Naive B cell (primary cell): ENCODE results near the gene ARAP1. TPM values are rescaled to one million over a fixed set of nuclear protein-coding genes. Genes with fewer than 3 reads are reported as not detected.

ENCODE experiments used
- ATAC-seq, 2 donors: fragments of 150-1000 bp; cut with Tn5 transposase; 2 replicates each; pipeline ENCODE4 v1.10.0; 2021; ENCODE audit warnings: low read depth in 2 of 2, mild to moderate bottlenecking in 2 of 2, moderate library complexity in 2 of 2
- DNase-seq: peaks from one replicate; pipeline ENCODE4 v3.0.0; 2022
- H3K27ac Mint-ChIP-seq, 6 donors: one replicate each; pipeline ENCODE4 v1.8.0; 2020 to 2022; ENCODE audit warnings: mild to moderate bottlenecking in 6 of 6, mixed read lengths in 6 of 6, moderate library complexity in 5 of 6, inconsistent platforms in 2 of 6
- H3K27me3 Mint-ChIP-seq, 3 donors: one replicate each; pipeline ENCODE4 v1.8.0; 2021 to 2022; ENCODE audit warnings: mixed read lengths in 3 of 3, mild to moderate bottlenecking in 1 of 3
- H3K36me3 Mint-ChIP-seq, 2 donors: one replicate each; pipeline ENCODE4 v1.8.0; 2020 to 2022; ENCODE audit warnings: mixed read lengths in 2 of 2, inconsistent platforms in 1 of 2, mild to moderate bottlenecking in 1 of 2
- H3K4me1 Mint-ChIP-seq, 3 donors: one replicate each; pipeline ENCODE4 v1.8.0; 2020 to 2022; ENCODE audit warnings: mixed read lengths in 3 of 3, inconsistent platforms in 1 of 3, mild to moderate bottlenecking in 1 of 3, moderate library complexity in 1 of 3
- H3K4me3 Mint-ChIP-seq, 8 donors: one replicate each; pipeline ENCODE4 v1.8.0; 2020 to 2022; ENCODE audit warnings: mild to moderate bottlenecking in 8 of 8, mixed read lengths in 8 of 8, moderate library complexity in 8 of 8, inconsistent platforms in 2 of 8
- H3K9me3 Mint-ChIP-seq, 7 donors: one replicate each; pipeline ENCODE4 v1.8.0; 2020 to 2022; ENCODE audit warnings: mixed read lengths in 7 of 7, mild to moderate bottlenecking in 5 of 7, inconsistent platforms in 2 of 7, moderate library complexity in 1 of 7
- polyA plus RNA-seq, 6 donors: library from polyadenylated mRNA; unstranded; fragments of 300-500 nt; fragmentation: Illumina TruSeq; gene quantifications; one replicate each; pipeline ENCODE4 v1.2.3, GENCODE V29; 2021; ENCODE audit warnings: low read depth in 6 of 6

The ARAP1 gene
- polyA plus RNA-seq, 6 donors from 2014 or later = 3.3 to 30.2 (median 14.0) TPM

- no peaks in the 10 kb centered on the region for H3K27me3 Mint-ChIP-seq
- DNase-seq = no peak
Measured at GRCh38 chr11:72741429-72741833, 10.8 kb downstream of the ARAP1 start.

DNA sequence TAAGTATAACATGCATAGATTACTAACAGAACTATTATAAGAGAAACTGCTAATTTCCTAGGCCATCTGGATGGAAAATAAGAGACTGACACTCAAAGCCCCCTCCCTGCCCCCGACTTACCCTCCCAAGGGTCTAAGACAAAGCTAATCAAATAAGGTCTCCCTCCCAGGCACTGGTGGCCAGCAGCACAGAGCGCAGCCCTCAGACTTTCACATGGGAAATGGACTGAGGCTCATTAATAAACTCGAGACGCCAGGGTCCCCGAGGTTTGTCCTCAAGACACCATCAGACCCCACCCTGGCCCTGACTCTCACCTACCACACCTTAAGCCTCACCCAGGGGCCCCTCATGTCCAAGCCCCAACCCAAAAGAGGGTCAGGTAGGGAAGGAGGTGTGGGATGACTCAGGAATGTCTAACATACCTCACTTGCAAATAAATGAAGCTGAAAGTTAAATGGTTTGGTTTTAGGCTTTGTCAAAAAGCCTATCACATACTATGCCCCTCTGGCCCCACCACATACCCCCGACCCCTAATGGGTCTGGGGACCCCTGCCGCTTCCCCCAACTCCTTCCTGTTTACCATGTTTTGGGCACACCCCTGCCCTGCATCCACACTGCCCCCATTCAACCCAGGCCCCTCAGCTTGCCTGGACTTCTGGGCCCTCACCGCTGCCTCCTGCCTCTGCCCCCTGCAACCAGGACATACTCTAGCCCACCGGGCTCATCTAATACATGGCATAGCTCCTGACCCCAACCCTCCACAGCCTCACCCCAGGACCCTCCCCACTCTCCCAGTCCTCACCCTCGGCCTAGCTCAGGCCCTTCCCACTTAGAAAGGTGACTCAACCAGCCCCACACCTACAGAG, 11.4 kb downstream of the ARAP1 start:
- Mint-ChIP-seq H3K27me3 (no peaks in the 10 kb centered on the region), H3K4me1 (peaks cover 80 to 99% (median 89%) of the 10 kb centered on the region in 3 donors), H3K9me3 (no peaks in the 10 kb centered on the region), H3K27ac (peak overlapping the region; percentile 96 to 100 (median 100)), H3K4me3 (peak overlapping the region; percentile 74 to 95 (median 85)), H3K36me3 (no peaks in the 10 kb centered on the region)
- ATAC-seq (no peak), DNase-seq (no peak)

More at GRCh38 chr11:72741429-72741833, 10.8 kb downstream of the ARAP1 start:
- Mint-ChIP-seq H3K36me3 (no peaks in the 10 kb centered on the region), H3K4me3 (peak overlapping the region; percentile 74 to 95 (median 85)), H3K4me1 (peaks cover 77 to 99% (median 90%) of the 10 kb centered on the region in 3 donors), H3K9me3 (no peaks in the 10 kb centered on the region), H3K27ac (peak overlapping the region; percentile 96 to 100 (median 100))
- ATAC-seq = no peak

DNA sequence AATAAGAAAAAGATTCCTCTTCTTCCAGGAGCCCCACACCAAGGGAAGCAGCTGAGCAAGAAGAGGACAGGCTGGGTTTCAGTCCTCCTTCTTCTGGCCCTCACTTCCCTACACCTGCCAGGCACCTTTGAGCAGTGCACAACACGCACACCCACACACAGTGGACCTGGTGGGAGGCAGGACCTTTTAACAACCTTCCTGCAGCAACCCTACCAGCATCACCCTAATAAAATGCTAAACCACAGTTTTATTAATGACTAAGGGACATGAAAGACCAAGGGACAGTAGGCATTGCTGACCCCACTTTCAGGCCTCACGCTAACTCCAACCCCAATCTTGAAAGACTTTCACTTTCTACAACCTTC, 12.2 kb downstream of the ARAP1 start:
- no peaks in the 10 kb centered on the region for H3K27me3 Mint-ChIP-seq
- H3K27ac Mint-ChIP-seq = peak overlapping the region; percentile 99 to 100 (median 100)

GRCh38 chr11:72739240-72740059, 12.8 kb downstream of the ARAP1 start:
- peak overlapping the region; percentile 99 to 100 (median 100) for H3K27ac Mint-ChIP-seq
- no peak for DNase-seq
- no peaks in the 10 kb centered on the region for H3K36me3 Mint-ChIP-seq
- peak overlapping the region; percentile 65 to 95 (median 92) for H3K4me3 Mint-ChIP-seq
- no peak for ATAC-seq
- peaks cover 76 to 94% (median 86%) of the 10 kb centered on the region in 3 donors for H3K4me1 Mint-ChIP-seq
- H3K27me3 Mint-ChIP-seq = no peaks in the 10 kb centered on the region
- no peaks in the 10 kb centered on the region for H3K9me3 Mint-ChIP-seq

More for the DNA sequence above, 12.2 kb downstream of the ARAP1 start:
- H3K4me3 Mint-ChIP-seq = peak overlapping the region; percentile 65 to 95 (median 88)
- ATAC-seq (no peak), DNase-seq (no peak)
- peaks cover 80 to 95% (median 89%) of the 10 kb centered on the region in 3 donors for H3K4me1 Mint-ChIP-seq
- H3K36me3 Mint-ChIP-seq = no peaks in the 10 kb centered on the region
- H3K9me3 Mint-ChIP-seq = no peaks in the 10 kb centered on the region

- no peaks in the 10 kb centered on the region for H3K27me3 Mint-ChIP-seq
- no peaks in the 10 kb centered on the region for H3K36me3 Mint-ChIP-seq
- peak overlapping the region; percentile 99 to 100 (median 100) for H3K27ac Mint-ChIP-seq
- ATAC-seq = peak; percentile 65 to 66
- peak; percentile 90 for DNase-seq
- no peaks in the 10 kb centered on the region for H3K9me3 Mint-ChIP-seq
- H3K4me3 Mint-ChIP-seq = peak overlapping the region; percentile 65 to 95 (median 92)
- H3K4me1 Mint-ChIP-seq = peaks cover 69 to 91% (median 85%) of the 10 kb centered on the region in 3 donors
Measured at GRCh38 chr11:72738199-72739141, 13.7 kb downstream of the ARAP1 start.

DNA sequence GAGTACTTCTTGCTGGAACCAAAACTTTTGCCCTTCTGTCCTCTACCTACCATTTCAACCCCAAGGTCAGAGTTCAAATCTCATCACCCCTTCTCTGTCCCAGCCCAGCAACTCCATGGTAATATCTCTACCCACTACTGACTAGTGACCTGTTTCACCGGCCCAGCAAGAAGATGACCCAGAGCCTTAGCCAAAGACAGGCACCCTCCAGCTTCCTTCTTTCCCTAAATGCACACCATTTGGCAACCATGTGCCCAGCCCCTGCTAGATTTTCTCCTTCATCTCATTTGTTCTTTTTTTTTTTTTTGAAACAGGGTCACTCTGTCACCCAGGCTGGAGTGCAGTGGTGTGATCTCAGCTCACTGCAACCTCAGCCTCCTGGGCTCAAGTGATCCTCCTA, 14.9 kb downstream of the ARAP1 start:
- H3K4me1 Mint-ChIP-seq = peaks cover 71 to 91% (median 85%) of the 10 kb centered on the region in 3 donors
- peak overlapping the region; percentile 65 to 95 (median 92) for H3K4me3 Mint-ChIP-seq
- H3K36me3 Mint-ChIP-seq = peaks cover 0 to 5% of the 10 kb centered on the region in 2 donors
- H3K9me3 Mint-ChIP-seq = no peaks in the 10 kb centered on the region
- H3K27me3 Mint-ChIP-seq = no peaks in the 10 kb centered on the region
- peak overlapping the region; percentile 99 to 100 (median 100) for H3K27ac Mint-ChIP-seq
- ATAC-seq (no peak), DNase-seq (no peak)

DNA sequence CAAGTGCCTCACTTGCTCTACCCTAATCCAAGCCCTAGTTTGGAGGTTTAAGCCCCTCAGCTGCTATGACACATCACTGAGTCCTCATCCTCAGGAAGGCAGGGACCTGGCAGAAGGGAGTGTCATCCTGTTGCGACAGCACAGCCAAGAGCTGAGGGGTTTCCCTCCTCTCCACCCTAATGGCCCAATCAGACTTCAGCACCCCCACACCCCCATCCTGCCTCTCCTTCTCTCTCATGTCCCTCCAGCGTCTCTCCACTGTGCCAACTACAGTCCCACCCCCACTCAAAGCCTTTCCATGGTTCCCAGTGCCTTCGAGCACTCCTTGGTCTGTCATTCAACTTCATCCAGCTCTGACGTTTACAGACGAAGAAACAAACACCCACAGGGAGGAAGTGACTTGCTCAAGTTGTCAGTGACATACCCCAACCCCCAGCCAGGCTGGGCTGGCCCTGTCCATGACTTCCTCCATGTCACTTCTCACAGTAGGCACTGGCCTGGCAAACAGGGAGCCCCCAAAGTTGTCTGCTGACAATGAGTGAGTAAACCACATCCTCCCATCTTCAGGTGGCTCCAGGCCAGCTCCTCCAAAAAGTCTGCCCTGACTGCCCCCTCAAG, 15.6 kb downstream of the ARAP1 start:
- H3K36me3 Mint-ChIP-seq = peaks cover 6 to 11% of the 10 kb centered on the region in 2 donors
- H3K27me3 Mint-ChIP-seq = no peaks in the 10 kb centered on the region
- H3K9me3 Mint-ChIP-seq = no peaks in the 10 kb centered on the region
- DNase-seq = peak; percentile 88
- peaks cover 69 to 89% (median 82%) of the 10 kb centered on the region in 3 donors for H3K4me1 Mint-ChIP-seq
- ATAC-seq = peak; percentile 61 to 62
- H3K27ac Mint-ChIP-seq = peak overlapping the region; percentile 99 to 100 (median 100)
- H3K4me3 Mint-ChIP-seq = peak overlapping the region; percentile 65 to 95 (median 92)

GRCh38 chr11:72735495-72736027, 16.6 kb downstream of the ARAP1 start:
- H3K9me3 Mint-ChIP-seq = peaks cover 0 to 3% (median 0%) of the 10 kb centered on the region in 7 donors
- H3K36me3 Mint-ChIP-seq = peaks cover 16 to 21% of the 10 kb centered on the region in 2 donors
- peak overlapping the region in 6 of 8 donors; percentile 32 to 95 (median 44) for H3K4me3 Mint-ChIP-seq
- peaks cover 67 to 89% (median 82%) of the 10 kb centered on the region in 3 donors for H3K4me1 Mint-ChIP-seq
- H3K27ac Mint-ChIP-seq = peak overlapping the region; percentile 78 to 100 (median 99)
- ATAC-seq = no peak
- H3K27me3 Mint-ChIP-seq = no peaks in the 10 kb centered on the region
- no peak for DNase-seq

DNA sequence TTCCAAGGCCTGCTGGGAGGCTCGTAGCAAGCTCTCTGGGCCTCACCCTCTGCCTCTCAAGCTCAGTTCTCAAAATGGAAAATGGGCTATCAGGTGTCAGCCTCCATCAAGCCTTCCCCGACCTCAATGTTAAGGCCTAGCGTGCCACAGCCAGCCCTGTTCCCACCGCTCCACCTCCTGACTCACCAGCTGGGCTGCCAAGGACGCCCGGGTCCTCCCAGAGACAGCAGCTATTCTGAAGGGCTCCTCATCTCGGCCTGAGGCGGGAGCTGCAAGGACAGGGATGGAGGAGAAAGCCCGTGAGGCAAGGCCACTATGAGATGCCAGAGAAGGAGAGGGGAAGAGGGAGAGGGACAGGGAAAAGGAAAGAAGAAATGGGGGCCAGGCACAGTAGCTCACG, 19.9 kb downstream of the ARAP1 start:
- Mint-ChIP-seq H3K27me3 (no peaks in the 10 kb centered on the region), H3K4me3 (peak overlapping the region in 1 of 8 donors; percentile 44), H3K36me3 (peaks cover 17 to 30% of the 10 kb centered on the region in 2 donors), H3K4me1 (peaks cover 60 to 89% (median 73%) of the 10 kb centered on the region in 3 donors), H3K9me3 (peaks cover 0 to 3% (median 0%) of the 10 kb centered on the region in 7 donors), H3K27ac (peak overlapping the region; percentile 23 to 99 (median 92))
- DNase-seq (no peak), ATAC-seq (no peak)

- H3K4me3 Mint-ChIP-seq = no peak overlapping the region
- peaks cover 59 to 80% (median 66%) of the 10 kb centered on the region in 3 donors for H3K4me1 Mint-ChIP-seq
- H3K27me3 Mint-ChIP-seq = no peaks in the 10 kb centered on the region
- peaks cover 0 to 3% (median 0%) of the 10 kb centered on the region in 7 donors for H3K9me3 Mint-ChIP-seq
- DNase-seq = no peak
- peak overlapping the region in 4 of 6 donors; percentile 3 to 99 (median 84) for H3K27ac Mint-ChIP-seq
- peaks cover 17 to 32% of the 10 kb centered on the region in 2 donors for H3K36me3 Mint-ChIP-seq
- ATAC-seq = no peak
Measured at GRCh38 chr11:72730737-72731136, 21.5 kb downstream of the ARAP1 start.

GRCh38 chr11:72730243-72730642, 22.0 kb downstream of the ARAP1 start:
- Mint-ChIP-seq H3K4me3 (peak overlapping the region in 1 of 8 donors; percentile 32), H3K36me3 (peaks cover 17 to 32% of the 10 kb centered on the region in 2 donors), H3K27me3 (no peaks in the 10 kb centered on the region), H3K4me1 (peaks cover 64 to 82% (median 71%) of the 10 kb centered on the region in 3 donors), H3K9me3 (peaks cover 0 to 3% (median 0%) of the 10 kb centered on the region in 7 donors), H3K27ac (peak overlapping the region in 4 of 6 donors; percentile 89 to 99 (median 94))
- ATAC-seq (no peak), DNase-seq (no peak)
